SK-N-SH treated with all-trans-retinoic acid at 6 μM for 48 hours (cell line): ENCODE data around the gene INSYN2B.

Experiments used
- ATAC-seq: fragments of 200-7000 bp; cut with Tn5 transposase; 3 replicates; pipeline ENCODE4 v1.9.1; 2020; ENCODE audit warnings: mild to moderate bottlenecking, moderate library complexity
- ARNTL ChIP-seq: fragments of 450-650 bp; formaldehyde crosslinking; IDR thresholded peaks from 2 replicates; pipeline ENCODE4 v1.5.0; 2020; ENCODE audit warnings: low read depth, mild to moderate bottlenecking, moderate library complexity, borderline replicate concordance
- BACH2 ChIP-seq: fragments of 250-450 bp; sonication (Bioruptor Pico); IDR thresholded peaks from 2 replicates; pipeline ENCODE4 v1.9.0; 2021; ENCODE audit warnings: mild to moderate bottlenecking, borderline replicate concordance
- CREB5 ChIP-seq: fragments of 250-450 bp; sonication (Bioruptor Pico); IDR thresholded peaks from 2 replicates; pipeline ENCODE4 v1.5.1; 2020; ENCODE audit warnings: low read depth, mild to moderate bottlenecking, moderate library complexity
- CSDC2 ChIP-seq: fragments of 250-450 bp; sonication (Bioruptor Pico); IDR thresholded peaks from 2 replicates; pipeline ENCODE4 v1.5.0; 2020; ENCODE audit warnings: mild to moderate bottlenecking, moderate library complexity
- CSRNP3 ChIP-seq: fragments of 250-450 bp; sonication (Bioruptor Pico); IDR thresholded peaks from 2 replicates; pipeline ENCODE4 v1.5.1; 2021; ENCODE audit warnings: mild to moderate bottlenecking, moderate library complexity
- ESRRG ChIP-seq: fragments of 250-450 bp; sonication (Bioruptor Pico); IDR thresholded peaks from 2 replicates; pipeline ENCODE4 v1.6.1; 2021; ENCODE audit warnings: mild to moderate bottlenecking
- GLIS3 ChIP-seq: fragments of 250-450 bp; sonication (Bioruptor Pico); IDR thresholded peaks from 2 replicates; pipeline ENCODE4 v1.5.0; 2020; ENCODE audit warnings: mild to moderate bottlenecking, moderate library complexity
- ISL1 ChIP-seq: fragments of 250-450 bp; sonication (Bioruptor Pico); IDR thresholded peaks from 2 replicates; pipeline ENCODE4 v2.1.2; 2022; ENCODE audit warnings: mild to moderate bottlenecking, moderate library complexity
- OSR1 ChIP-seq: fragments of 250-450 bp; sonication (Bioruptor Pico); IDR thresholded peaks from 2 replicates; pipeline ENCODE4 v1.8.0; 2022; ENCODE audit warnings: moderate library complexity, mild to moderate bottlenecking, inconsistent platforms
- PATZ1 ChIP-seq: fragments of 250-450 bp; sonication (Bioruptor Pico); IDR thresholded peaks from 2 replicates; pipeline ENCODE4 v1.8.0; 2020; ENCODE audit warnings: mild to moderate bottlenecking, moderate library complexity, borderline replicate concordance
- POU6F1 ChIP-seq: fragments of 250-450 bp; sonication (Bioruptor Pico); IDR thresholded peaks from 2 replicates; pipeline ENCODE4 v1.8.0; 2021; ENCODE audit warnings: low read depth, mild to moderate bottlenecking, moderate library complexity, borderline replicate concordance
- PPARA ChIP-seq: fragments of 250-450 bp; sonication (Bioruptor Pico); IDR thresholded peaks from 2 replicates; pipeline ENCODE4 v1.5.0; 2020; ENCODE audit warnings: mild to moderate bottlenecking, borderline replicate concordance
- RARB ChIP-seq: fragments of 250-450 bp; sonication (Bioruptor Pico); IDR thresholded peaks from 2 replicates; pipeline ENCODE4 v1.8.0; 2021; ENCODE audit warnings: mild to moderate bottlenecking, moderate library complexity
- SNAI2 ChIP-seq: fragments of 250-450 bp; sonication (Bioruptor Pico); IDR thresholded peaks from 2 replicates; pipeline ENCODE4 v1.5.0; 2020; ENCODE audit warnings: mild to moderate bottlenecking, moderate library complexity
- TOX ChIP-seq: fragments of 250-450 bp; sonication (Bioruptor Pico); IDR thresholded peaks from 2 replicates; pipeline ENCODE4 v1.8.0; 2021; ENCODE audit warnings: mild to moderate bottlenecking, moderate library complexity, borderline replicate concordance
- TSHZ2 ChIP-seq: fragments of 250-450 bp; sonication (Bioruptor Pico); IDR thresholded peaks from 2 replicates; pipeline ENCODE4 v1.5.0; 2020; ENCODE audit warnings: mild to moderate bottlenecking, moderate library complexity
- ZC3H10 ChIP-seq: fragments of 250-450 bp; sonication (Bioruptor Pico); IDR thresholded peaks from 2 replicates; pipeline ENCODE4 v1.5.1; 2021; ENCODE audit warnings: mild to moderate bottlenecking, moderate library complexity
- ZFP3 ChIP-seq: fragments of 250-450 bp; sonication (Bioruptor Pico); IDR thresholded peaks from 2 replicates; pipeline ENCODE4 v1.5.0; 2020; ENCODE audit warnings: mild to moderate bottlenecking, moderate library complexity
- ZFP30 ChIP-seq: fragments of 450-650 bp; formaldehyde crosslinking; IDR thresholded peaks from 2 replicates; pipeline ENCODE4 v1.5.0; 2022; ENCODE audit warnings: mild to moderate bottlenecking, moderate library complexity
- ZNF565 ChIP-seq: fragments of 450-650 bp; formaldehyde crosslinking; conservative IDR thresholded peaks from 2 replicates; pipeline ENCODE4 v1.5.0; 2020; ENCODE audit warnings: low read depth, mild to moderate bottlenecking, moderate library complexity
- ZNF70 ChIP-seq: fragments of 450-650 bp; formaldehyde crosslinking; IDR thresholded peaks from 2 replicates; pipeline ENCODE4 v1.5.0; 2020; ENCODE audit warnings: mild to moderate bottlenecking, moderate library complexity
- ZNF8 ChIP-seq: fragments of 450-650 bp; formaldehyde crosslinking; IDR thresholded peaks from 2 replicates; pipeline ENCODE4 v1.5.0; 2020; ENCODE audit warnings: mild to moderate bottlenecking, moderate library complexity

The INSYN2B gene

GRCh38 chr5:169999621-170000020 is 19.3 kb upstream of the INSYN2B start:
- TF ChIP-seq ZC3H10 (CRISPR knock-in tag) (no peak), TSHZ2 (no peak), CSDC2 (CRISPR knock-in tag) (no peak), TOX (CRISPR knock-in tag) (no peak), ZNF70 (no peak), BACH2 (CRISPR knock-in tag) (no peak), ARNTL (no peak), RARB (no peak), PATZ1 (no peak), ZFP30 (CRISPR knock-in tag) (no peak), POU6F1 (CRISPR knock-in tag) (no peak), ESRRG (CRISPR knock-in tag) (no peak), ZNF565 (CRISPR knock-in tag) (no peak), CSRNP3 (no peak), PPARA (CRISPR knock-in tag) (no peak), CREB5 (CRISPR knock-in tag) (no peak)
- ATAC-seq = no peak

GRCh38 chr5:169997798-169998197 is 17.5 kb upstream of the INSYN2B start:
- ATAC-seq = no peak
- TF ChIP-seq CREB5 (CRISPR knock-in tag) = no peak
- no peak for TF ChIP-seq SNAI2 (CRISPR knock-in tag)
- TF ChIP-seq CSRNP3 = no peak
- TF ChIP-seq PPARA (CRISPR knock-in tag) = no peak
- no peak for TF ChIP-seq PATZ1
- no peak for TF ChIP-seq ZNF565 (CRISPR knock-in tag)
- no peak for TF ChIP-seq ZNF8 (CRISPR knock-in tag)
- no peak for TF ChIP-seq BACH2 (CRISPR knock-in tag)
- TF ChIP-seq RARB = no peak
- TF ChIP-seq ARNTL = no peak
- no peak for TF ChIP-seq ZNF70
- no peak for TF ChIP-seq POU6F1 (CRISPR knock-in tag)
- no peak for TF ChIP-seq GLIS3 (CRISPR knock-in tag)
- no peak for TF ChIP-seq ZFP3 (CRISPR knock-in tag)
- no peak for TF ChIP-seq OSR1
- TF ChIP-seq ISL1 = no peak
- no peak for TF ChIP-seq CSDC2 (CRISPR knock-in tag)
